Neural crest cell (in vitro differentiated cells): Measurements from ENCODE around the gene ATG9B. TPM values are rescaled to one million over a fixed set of nuclear protein-coding genes. Genes with fewer than 3 reads are reported as not detected.
A peak's percentile ranks its signal among the peaks of the same experiment; 100 is the strongest.

Source experiments
- DNase-seq: peaks from one replicate; pipeline ENCODE4 v3.0.0; 2021; ENCODE audit warnings: low read depth, mixed read lengths, low spot score
- H3K27ac Mint-ChIP-seq: one replicate; pipeline ENCODE4 v1.8.0; 2021; ENCODE audit warnings: mild to moderate bottlenecking, mixed read lengths; ENCODE audit not compliant: unreplicated experiment
- H3K27me3 Mint-ChIP-seq: 2 replicates; pipeline ENCODE4 v1.8.0; 2021; ENCODE audit warnings: low read depth, mild to moderate bottlenecking, mixed read lengths
- H3K36me3 Mint-ChIP-seq: 2 replicates; pipeline ENCODE4 v1.8.0; 2021; ENCODE audit warnings: low read depth, mild to moderate bottlenecking, mixed read lengths
- H3K4me1 Mint-ChIP-seq: 2 replicates; pipeline ENCODE4 v1.8.0; 2021; ENCODE audit warnings: mixed read lengths
- H3K4me3 Mint-ChIP-seq: one replicate; pipeline ENCODE4 v1.8.0; 2021; ENCODE audit warnings: mild to moderate bottlenecking, mixed read lengths
- H3K9me3 Mint-ChIP-seq: 2 replicates; pipeline ENCODE4 v1.8.0; 2021; ENCODE audit warnings: mixed read lengths
- CTCF ChIP-seq: fragments of 200-600 bp; sonication (generic); conservative IDR thresholded peaks from 2 replicates; pipeline ENCODE4 v1.5.0; 2021; ENCODE audit warnings: antibody characterized with exemption, mild to moderate bottlenecking
- total RNA-seq: library from RNA; stranded (reverse); gene quantifications from 2 replicates; pipeline ENCODE4 v1.2.1, GENCODE V29; 2021

ATG9B gene
- total RNA-seq, 1 donor from 2014 or later: 8.0 TPM

GRCh38 chr7:151017953-151018420 is 6.3 kb downstream of the ATG9B start:
- Mint-ChIP-seq H3K27ac (peak overlapping the region; percentile 81), H3K27me3 (peaks cover 16% of the 10 kb centered on the region)

GRCh38 chr7:151017370-151017952 is 6.8 kb downstream of the ATG9B start:
- Mint-ChIP-seq H3K9me3 (no peaks in the 10 kb centered on the region), H3K27me3 (peaks cover 22% of the 10 kb centered on the region), H3K4me3 (peak overlapping the region; percentile 79), H3K27ac (no peak overlapping the region), H3K4me1 (peaks cover 53% of the 10 kb centered on the region), H3K36me3 (no peaks in the 10 kb centered on the region)
- TF ChIP-seq CTCF: no peak
- no peak for DNase-seq

More at GRCh38 chr7:151017953-151018420, 6.3 kb downstream of the ATG9B start:
- no peaks in the 10 kb centered on the region for H3K36me3 Mint-ChIP-seq
- peaks cover 48% of the 10 kb centered on the region for H3K4me1 Mint-ChIP-seq
- peak overlapping the region; percentile 79 for H3K4me3 Mint-ChIP-seq
- no peaks in the 10 kb centered on the region for H3K9me3 Mint-ChIP-seq
- DNase-seq: peak; percentile 97
- peak; percentile 94 for TF ChIP-seq CTCF

- DNase-seq: no peak
- H3K27me3 Mint-ChIP-seq: peaks cover 23% of the 10 kb centered on the region
- H3K36me3 Mint-ChIP-seq: no peaks in the 10 kb centered on the region
- no peak overlapping the region for H3K27ac Mint-ChIP-seq
- TF ChIP-seq CTCF: no peak
- no peaks in the 10 kb centered on the region for H3K9me3 Mint-ChIP-seq
- peak overlapping the region; percentile 79 for H3K4me3 Mint-ChIP-seq
- H3K4me1 Mint-ChIP-seq: peaks cover 58% of the 10 kb centered on the region
Measured at GRCh38 chr7:151016942-151017341, 7.4 kb downstream of the ATG9B start.

GRCh38 chr7:151016505-151016904 is 7.8 kb downstream of the ATG9B start:
- H3K36me3 Mint-ChIP-seq: no peaks in the 10 kb centered on the region
- H3K27ac Mint-ChIP-seq: no peak overlapping the region
- H3K27me3 Mint-ChIP-seq: peaks cover 23% of the 10 kb centered on the region
- no peak for DNase-seq
- H3K4me3 Mint-ChIP-seq: no peak overlapping the region
- no peaks in the 10 kb centered on the region for H3K9me3 Mint-ChIP-seq
- TF ChIP-seq CTCF: no peak
- H3K4me1 Mint-ChIP-seq: peaks cover 61% of the 10 kb centered on the region

- H3K4me3 Mint-ChIP-seq: no peak overlapping the region
- H3K27me3 Mint-ChIP-seq: peaks cover 23% of the 10 kb centered on the region
- TF ChIP-seq CTCF: no peak
- H3K4me1 Mint-ChIP-seq: peaks cover 60% of the 10 kb centered on the region
- DNase-seq: no peak
- no peaks in the 10 kb centered on the region for H3K36me3 Mint-ChIP-seq
- H3K9me3 Mint-ChIP-seq: no peaks in the 10 kb centered on the region
- no peak overlapping the region for H3K27ac Mint-ChIP-seq
Measured at GRCh38 chr7:151015967-151016366, 8.3 kb downstream of the ATG9B start.
